GM12865 (cell line): ENCODE measurements around the gene PKM.
"Not testable (repeated sequence)": the region's sequence is repeated elsewhere in the genome, so short reads cannot be mapped to it uniquely, and the experiment has no call there.

ENCODE experiments used
- DNase-seq: peaks from one replicate; pipeline ENCODE4 v3.0.0; 2010; ENCODE audit warnings: low read depth
- H3K4me3 ChIP-seq: 2 replicates; pipeline ENCODE4 v1.5.1; 2011; ENCODE audit warnings: mild to moderate bottlenecking, low read depth, low read length, control low read depth
- TF ChIP-seq, protein P1 (sequence below): IDR thresholded peaks from 2 replicates; pipeline ENCODE4 v1.5.1; 2011; ENCODE audit warnings: low read length, control low read depth, low read depth, inconsistent platforms; ENCODE audit not compliant: insufficient read depth; ENCODE audit errors: missing control alignments

Gene PKM

DNA sequence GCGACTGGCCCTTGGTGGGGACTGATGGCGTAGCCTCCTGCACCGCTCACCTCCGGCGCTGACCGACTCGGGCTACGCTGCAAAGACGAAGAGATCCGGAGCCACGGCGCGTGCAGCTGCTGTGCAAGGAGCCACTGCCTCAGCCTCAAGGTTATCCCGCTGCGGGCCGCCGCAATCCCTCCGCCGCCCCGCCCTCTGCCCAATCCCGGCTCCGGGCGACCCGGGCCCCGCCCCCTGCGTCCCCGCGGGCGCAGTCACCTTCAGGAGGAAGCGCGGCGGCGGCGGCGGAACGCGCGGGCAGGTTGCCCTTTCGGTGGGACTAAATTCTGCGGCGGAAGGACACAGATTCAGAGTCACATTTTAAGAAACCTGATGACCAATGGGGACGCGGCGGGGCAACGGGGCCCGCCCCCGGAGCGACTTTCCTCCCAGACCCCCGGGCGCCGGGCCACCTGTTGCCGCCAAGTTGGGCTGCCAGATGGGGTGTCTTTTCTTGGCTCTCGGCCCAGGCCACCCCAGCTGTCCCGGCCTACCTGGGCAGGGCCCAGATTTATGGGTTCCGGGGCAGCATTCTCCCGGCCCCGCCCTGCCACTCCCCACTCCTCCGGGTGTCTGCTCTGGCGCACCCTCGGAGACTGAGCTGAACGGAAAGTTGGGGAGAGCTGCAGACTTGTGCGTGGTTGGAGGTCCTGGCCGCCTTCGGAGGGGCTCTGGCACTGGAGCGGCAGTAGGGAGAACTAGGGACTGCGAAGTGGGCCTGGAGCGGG, at the start of gene PKM:
Gene PKM, minus strand, starts transcription at position 125 of the 767 bp plus-strand sequence. CDS start 12,093 bp downstream, outside the sequence.
- peak; percentile 100 for DNase-seq
- H3K4me3 ChIP-seq = peak within 1 kb of the TSS; percentile 91
- TF ChIP-seq, protein P1, sequence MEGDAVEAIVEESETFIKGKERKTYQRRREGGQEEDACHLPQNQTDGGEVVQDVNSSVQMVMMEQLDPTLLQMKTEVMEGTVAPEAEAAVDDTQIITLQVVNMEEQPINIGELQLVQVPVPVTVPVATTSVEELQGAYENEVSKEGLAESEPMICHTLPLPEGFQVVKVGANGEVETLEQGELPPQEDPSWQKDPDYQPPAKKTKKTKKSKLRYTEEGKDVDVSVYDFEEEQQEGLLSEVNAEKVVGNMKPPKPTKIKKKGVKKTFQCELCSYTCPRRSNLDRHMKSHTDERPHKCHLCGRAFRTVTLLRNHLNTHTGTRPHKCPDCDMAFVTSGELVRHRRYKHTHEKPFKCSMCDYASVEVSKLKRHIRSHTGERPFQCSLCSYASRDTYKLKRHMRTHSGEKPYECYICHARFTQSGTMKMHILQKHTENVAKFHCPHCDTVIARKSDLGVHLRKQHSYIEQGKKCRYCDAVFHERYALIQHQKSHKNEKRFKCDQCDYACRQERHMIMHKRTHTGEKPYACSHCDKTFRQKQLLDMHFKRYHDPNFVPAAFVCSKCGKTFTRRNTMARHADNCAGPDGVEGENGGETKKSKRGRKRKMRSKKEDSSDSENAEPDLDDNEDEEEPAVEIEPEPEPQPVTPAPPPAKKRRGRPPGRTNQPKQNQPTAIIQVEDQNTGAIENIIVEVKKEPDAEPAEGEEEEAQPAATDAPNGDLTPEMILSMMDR = no peak

DNA sequence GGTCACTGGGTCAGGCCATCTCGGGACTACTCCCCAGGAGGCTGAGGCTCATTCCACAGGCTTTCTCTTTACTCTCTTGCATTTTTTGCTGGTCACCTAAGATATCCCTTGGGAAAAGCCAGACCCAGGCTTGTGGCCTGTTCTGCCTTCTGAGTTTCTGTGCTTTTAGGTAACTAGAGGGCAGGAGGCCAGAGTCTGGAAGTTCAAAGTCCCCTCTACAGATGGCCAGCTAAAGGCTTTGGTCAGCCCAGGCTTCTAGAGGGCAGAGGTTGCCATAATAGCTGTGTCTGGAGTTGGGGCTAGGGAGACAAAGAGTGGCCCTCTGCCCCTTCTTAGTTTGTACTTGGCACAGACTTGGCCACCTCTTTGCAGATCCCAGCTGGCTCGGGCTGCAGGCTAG, 49.8 kb upstream of the PKM start:
- TF ChIP-seq, protein P1 = no peak
- no peak for DNase-seq

DNA sequence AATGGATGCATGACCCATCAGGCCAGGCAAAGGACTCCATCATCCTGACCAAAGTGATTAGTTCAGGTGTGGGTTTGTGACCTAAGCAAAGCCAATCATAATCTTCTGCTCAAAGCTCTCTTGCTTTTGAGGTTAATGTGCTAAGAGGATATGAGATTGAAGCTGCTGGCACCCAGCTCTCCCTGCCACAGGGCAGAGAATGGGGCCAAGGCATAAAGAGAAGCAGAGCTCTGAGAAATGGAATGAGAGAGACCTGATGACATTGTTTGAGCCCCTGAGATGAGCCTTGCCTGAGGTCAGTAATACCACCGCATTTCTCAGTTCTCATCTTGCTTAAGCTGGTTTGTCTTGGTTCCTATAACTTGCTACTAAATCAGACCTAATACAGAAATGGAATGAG, 47.7 kb upstream of the PKM start:
- TF ChIP-seq, protein P1 = no peak

More for the DNA sequence above, 49.8 kb upstream of the PKM start:
- no peak overlapping the region for H3K4me3 ChIP-seq

DNA sequence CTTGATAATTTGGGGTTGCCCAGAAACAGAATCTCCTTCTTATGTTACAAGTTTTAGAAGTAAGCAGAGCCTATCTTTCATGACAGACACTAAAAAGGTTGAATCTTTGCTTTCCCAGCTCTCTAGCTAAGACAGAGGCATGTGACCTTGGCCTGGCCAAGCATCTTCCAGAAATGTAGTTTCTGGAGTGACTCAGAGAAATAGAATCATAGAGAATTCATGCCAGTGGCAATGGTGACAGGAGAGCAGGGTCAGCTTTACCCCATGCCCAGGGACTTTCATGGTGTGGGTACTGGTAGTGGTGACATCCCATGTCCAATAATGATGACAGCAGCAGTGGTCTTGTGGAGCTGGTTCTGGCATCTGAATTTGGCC, 45.3 kb upstream of the PKM start:
- DNase-seq = no peak
- H3K4me3 ChIP-seq = no peak overlapping the region
- TF ChIP-seq, protein P1 = no peak

More for the DNA sequence above, 47.7 kb upstream of the PKM start:
- DNase-seq = no peak
- no peak overlapping the region for H3K4me3 ChIP-seq

DNA sequence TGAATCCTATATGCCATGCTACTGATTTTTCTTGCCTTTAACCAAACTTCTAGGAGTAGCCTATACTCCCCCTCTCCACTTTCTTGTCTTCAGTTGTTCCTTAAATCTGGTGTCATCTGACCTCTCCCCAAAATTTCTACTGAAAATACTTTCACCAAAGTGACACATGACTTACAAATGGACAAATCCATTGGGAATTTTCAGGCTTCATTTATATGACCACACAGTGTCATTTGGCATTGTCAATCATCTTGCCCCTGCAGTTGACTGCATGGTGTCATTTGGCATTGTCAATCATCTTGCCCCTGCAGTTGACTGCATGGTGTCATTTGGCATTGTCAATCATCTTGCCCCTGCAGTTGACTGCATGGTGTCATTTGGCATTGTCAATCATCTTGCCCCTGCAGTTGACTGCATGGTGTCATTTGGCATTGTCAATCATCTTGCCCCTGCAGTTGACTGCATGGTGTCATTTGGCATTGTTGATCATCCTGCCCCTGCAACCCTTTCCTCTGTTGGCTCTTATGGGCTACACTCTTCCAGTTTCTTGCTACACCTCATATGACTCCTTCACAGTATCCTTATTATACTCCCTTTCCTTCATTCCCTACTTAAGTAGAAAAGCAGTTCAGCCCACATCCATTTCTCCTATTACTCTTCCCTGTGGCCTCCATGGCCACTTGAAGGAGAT, 44.8 kb upstream of the PKM start:
- H3K4me3 ChIP-seq, DNase-seq: not testable (repeated sequence)

DNA sequence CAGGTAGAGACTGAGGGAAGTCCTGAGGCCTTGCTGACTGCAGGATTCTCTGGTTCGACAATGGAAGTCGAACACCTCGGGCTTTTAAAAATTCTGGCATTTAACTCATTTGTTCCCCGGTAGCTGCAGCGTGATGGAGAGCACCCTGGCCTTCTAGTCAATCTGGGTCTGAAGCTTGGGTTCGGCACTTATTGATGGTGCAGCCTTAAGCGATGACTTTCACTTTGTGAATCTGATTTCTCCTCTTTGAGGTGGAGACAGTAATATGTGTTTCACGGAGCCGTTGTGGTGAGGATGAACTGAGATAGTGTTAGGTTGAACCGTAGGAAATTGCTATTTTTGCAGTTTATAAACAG, 42.0 kb upstream of the PKM start:
- DNase-seq = no peak
- peak overlapping the region; percentile 89 for H3K4me3 ChIP-seq
- TF ChIP-seq, protein P1 = no peak

DNA sequence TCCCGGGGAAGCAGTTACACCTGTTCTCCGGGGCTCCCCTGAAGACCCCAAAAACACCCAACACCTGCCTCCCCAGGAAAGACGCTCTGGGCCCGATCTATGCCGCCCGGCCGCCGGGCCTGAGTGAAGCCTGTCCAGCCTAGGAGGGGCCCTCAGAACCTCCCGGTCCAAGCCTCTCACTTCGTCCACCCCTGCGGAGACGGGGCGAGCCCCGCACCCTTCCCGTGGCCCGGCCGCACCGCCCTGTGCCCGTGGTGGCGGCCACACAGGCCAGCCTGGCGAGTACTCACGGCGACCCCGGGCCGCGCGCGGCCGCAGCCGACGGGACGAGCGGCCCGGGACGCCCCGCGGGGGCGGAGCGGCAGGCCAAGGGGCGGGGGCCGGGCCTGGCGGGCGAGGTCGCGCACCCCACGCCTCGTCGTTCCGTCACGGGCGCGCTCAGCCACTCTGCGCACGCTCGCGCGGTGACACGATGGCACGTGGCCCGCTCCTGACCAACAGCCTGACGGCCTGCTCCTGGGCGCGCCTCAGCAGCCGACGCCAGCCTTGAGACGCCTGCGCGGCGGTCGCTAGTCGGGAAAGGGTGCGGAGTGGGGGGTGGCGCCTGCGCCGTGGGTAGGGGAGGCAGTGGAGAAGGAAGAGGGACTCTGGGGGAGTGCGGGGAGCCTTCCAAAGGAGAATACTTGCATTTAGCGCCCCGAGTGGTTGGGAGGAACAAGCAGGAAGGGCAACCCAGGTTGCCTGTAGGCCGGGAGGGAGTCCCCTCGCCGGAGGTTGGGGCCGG, 41.4 kb upstream of the PKM start, which contains the start of gene PARP6:
Gene PARP6, minus strand, starts transcription at position 342 of the 784 bp plus-strand sequence. CDS start 5,077 bp downstream, outside the sequence.
- TF ChIP-seq, protein P1 = peak; percentile 68
- peak within 1 kb of the TSS; percentile 89 for H3K4me3 ChIP-seq
- DNase-seq = peak; percentile 99
